HTR-8/SVneo (cell line): Measurements from ENCODE around the gene ABCC6.
A peak's percentile ranks its signal among the peaks of the same experiment; 100 is the strongest.
"Not testable (repeated sequence)": the region's sequence is repeated elsewhere in the genome, so short reads cannot be mapped to it uniquely, and the experiment has no call there.

ENCODE experiments used
- DNase-seq: peaks from one replicate; pipeline ENCODE4 v3.0.0; 2011; ENCODE audit warnings: low spot score, mixed read lengths; ENCODE audit not compliant: insufficient read length
- FAIRE-seq: peaks from 2 replicates; lab custom pipeline; 2011; peaks lifted over from hg19 to GRCh38; lab: Jason Lieb, UNC

ABCC6 gene

DNA sequence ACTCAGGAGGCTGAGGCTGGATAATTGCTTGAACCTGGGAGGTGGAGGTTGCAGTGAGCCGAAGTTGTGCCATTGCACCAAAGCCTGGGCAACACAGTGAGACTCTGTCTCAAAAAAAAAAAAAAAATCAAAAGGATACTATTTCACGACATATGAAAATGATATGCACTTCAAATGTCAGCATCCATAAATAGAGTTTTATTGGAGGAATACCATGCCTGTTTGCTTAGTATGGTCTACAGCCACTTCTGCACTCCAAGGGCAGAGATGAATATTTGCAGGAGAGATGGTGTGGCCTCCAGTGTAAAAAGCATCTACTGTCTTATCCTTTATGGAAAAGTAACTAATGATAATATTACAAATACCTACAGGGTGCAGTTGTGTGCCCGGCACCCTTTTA lies 27.2 kb downstream of the ABCC6 start:
- FAIRE-seq, result no peak
- DNase-seq, result no peak

DNA sequence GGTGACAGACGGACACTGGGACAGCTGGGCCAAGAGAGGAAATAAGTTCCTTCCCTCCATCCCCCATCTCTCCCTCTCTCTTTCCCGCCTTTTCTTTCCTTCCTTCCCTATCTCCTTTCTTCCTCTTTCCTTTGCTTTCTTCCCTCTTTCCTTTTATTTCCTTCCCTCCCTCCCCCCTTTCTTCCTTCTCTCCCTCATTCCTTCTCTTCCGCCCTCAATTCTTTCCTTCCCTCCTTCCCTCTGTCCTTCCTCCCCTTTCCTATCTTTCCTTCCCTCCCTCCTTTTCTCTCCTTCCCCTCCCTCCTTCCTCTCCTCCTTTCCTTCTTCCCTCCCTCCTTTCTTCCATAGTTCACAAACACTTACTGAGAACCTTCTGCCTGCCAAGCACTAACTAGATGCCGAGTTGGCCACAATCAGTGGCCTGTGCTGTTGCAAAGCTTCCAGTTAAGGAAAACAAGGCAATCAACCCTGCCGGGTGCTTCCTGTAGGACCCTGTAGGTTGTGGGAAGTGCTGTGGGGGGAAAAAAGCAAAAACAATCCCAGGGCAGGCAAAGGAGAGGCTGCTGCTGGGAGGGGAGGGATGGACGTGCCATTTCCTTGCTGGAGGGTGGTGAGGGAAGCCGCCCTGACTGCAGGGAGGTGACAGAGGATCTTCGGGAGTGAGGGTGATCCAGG lies 31.7 kb downstream of the ABCC6 start:
- FAIRE-seq, result no peak
- no peak for DNase-seq

DNA sequence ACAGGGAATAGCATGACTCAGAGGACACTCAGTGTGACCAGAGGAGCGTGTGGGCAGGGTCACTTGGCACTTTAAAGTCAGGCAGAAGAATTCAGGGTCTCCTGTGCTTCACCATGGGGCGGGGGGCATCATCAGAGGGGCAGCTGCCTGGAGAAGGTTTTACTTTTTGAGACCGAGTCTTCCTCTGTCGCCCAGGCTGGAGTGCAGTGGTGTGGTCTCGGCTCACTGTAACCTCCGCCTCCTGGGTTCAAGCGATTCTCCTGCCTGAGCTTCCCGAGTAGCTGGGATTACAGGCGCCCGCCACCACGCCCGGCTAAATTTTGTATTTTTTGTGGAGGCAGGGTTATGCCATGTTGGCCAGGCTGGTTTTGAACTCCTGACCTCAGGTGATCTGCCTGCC lies 32.3 kb downstream of the ABCC6 start:
- not testable (repeated sequence) for FAIRE-seq, DNase-seq

DNA sequence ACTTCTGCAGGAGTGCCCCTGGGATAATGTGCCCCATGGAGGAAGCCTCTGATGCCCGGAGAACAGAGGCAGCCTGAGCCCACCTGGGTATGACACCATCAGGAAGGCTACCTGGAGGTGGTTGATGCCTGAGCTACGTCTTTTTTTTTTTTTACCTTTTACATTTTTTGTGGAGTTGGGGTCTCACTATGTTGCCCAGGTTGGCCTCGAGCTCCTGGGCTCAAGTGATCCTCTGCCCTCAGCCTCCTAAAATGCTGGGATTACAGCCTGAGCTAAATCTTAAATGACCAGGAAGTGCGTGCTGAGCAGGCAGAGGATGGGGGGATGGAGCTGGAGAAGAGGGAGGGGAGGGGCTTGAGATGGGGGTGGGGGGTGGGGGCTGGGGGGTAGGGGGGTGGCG lies 32.7 kb downstream of the ABCC6 start:
- DNase-seq (no peak), FAIRE-seq (no peak)

DNA sequence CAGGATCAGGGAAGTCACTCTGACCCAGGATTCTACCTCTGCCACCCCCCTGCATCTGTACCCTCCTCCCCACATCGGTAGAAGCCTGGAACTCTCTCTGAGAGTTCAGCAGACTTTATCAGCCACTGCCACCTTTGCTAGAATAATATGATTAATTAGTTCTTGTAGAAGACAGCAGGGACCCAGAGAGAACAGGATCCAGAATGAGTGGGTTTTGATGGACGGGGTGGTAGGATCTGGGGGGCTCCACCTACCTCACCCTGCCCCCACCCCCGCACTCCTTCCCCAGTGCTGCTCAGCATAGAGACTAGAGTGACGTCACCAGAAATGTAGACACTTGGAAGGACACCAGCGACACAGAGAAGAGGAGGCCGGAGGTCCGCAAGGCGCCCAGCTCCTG lies 33.5 kb downstream of the ABCC6 start:
- FAIRE-seq, result no peak
- no peak for DNase-seq

DNA sequence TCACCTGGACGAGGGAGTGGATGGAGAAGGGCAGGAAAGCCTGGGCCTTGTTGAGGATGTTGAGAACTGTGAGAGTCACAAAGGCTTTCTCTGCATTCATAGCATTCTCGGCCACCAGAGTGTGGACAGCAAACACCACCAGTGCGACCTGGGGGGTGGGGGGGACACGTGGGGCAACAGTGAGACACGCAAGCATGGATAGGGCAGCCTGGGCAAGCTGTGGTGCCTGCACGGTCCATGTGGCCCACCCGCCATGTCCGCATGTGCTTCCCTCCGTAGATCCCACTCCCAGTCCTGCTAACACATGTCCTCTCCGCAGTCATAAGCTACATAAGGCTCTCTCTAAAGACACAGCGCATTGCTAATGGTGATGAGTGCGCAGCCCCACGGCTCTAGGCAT lies 34.5 kb downstream of the ABCC6 start:
- DNase-seq, result no peak
- no peak for FAIRE-seq

DNA sequence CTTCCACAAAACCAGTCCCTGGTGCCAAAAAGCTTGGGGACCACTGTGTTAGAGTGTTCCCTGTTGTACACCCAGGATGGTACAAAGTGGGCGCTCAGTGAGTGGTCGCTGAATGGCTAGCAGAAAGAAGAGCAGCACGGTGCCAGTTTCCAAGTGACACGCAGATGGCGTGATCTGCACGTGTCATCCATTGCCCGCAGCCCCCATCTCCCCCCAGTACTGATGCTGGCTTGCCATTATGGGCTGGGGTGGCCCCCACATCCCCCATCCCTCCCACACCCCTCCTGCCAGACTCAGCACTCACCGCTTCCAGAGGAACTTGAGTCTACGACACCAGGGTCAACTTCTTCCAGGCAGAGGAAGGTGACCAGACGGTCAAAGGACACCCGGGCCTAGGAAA lies 36.5 kb downstream of the ABCC6 start:
- FAIRE-seq, result no peak
- no peak for DNase-seq

DNA sequence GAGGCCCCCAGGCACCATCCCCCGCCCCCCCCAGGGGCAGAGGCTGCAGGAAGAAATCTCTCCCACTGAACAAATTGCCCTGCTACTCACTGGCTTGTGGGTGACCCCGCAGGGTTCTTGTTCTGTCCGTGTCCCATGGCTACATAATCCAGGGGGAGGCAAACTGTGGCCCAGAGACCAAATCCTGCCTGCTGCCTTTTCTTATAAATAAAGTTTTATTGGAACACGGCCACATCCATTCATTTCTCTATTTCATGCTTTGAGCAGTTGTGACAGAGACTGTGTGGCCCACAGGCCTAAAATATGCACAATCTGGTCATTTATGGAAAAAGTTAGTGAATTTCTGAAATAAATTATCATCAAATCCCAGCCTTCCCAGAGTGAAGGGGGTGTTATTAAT lies 38.2 kb downstream of the ABCC6 start:
- DNase-seq, result no peak
- FAIRE-seq, result no peak

DNA sequence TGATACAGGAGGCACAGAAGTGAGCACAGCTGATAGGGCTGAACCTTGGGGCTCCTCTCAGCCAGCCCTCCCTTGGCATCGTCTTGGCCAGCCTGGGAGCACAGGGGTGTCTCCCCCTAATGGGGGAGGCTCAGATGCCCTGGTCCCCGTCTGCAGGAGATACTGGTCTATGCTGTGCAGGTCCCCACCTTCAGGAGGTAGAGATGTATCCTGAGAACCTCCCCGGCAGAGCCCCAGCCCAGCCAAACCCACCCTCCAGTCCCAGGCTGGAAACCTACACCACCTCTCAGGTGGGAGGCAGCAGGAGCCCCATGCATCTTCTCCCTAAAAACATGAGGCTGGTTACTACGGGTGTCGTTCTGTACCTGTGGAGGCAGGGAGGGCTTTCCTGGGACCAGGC lies 38.7 kb downstream of the ABCC6 start:
- no peak for FAIRE-seq
- no peak for DNase-seq

DNA sequence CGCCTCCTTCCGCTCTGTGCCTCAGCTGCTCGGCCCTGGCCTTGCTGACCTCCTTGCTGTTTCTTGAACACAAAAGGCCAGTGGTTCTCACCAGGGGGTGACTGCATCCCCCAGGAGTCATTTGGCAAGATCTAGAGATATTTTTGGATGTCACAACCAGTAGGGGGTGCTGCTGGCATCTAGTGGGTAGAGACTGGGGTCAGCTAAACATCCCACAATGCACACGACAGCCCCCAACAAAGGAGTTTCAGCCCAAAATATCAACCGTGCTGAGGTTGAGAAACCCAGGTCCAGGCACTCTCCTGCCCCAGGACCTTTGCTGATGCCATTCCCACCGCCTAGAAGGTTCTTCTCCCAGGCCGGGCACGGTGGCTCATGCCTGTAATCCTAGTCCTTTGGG lies 39.7 kb downstream of the ABCC6 start:
- no peak for FAIRE-seq
- no peak for DNase-seq

DNA sequence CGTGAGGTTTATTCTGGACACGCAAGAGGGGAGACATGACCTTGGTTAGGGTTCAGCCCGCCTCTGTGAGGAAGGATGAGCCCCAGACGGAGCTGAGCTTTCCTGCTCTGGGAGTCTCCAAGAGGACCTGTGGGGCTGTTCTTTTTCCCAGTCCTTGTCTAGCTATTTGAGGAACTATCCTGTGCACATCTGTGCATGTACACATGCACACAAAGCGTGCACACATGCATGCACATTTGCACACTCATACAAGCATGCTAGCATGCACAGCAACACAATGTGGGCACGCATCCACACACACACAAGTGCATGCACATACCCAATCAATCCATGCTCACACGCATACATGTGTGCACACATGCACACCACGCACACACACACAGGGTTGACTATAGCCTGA lies 40.4 kb downstream of the ABCC6 start:
- peak; percentile 52 for FAIRE-seq
- DNase-seq, result no peak

DNA sequence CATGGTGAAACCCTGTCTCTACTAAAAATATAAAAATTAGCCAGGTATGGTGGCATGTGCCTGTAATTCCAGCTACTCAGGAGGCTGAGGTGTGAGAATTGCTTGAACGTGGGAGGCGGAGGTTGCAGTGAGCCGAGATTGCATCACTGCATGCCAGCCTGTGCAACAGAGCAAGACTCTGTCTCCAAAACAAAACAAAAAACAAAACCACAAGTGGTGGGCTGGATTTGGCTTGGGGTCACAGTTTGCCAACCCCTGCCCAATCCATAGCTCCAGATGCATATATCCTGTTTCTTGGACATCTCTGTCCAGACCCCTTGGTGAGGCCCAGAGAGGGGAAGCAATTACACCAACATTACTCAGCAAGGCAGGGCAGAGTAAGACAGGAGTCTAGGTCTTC lies 41.5 kb downstream of the ABCC6 start:
- FAIRE-seq, DNase-seq: not testable (repeated sequence)

DNA sequence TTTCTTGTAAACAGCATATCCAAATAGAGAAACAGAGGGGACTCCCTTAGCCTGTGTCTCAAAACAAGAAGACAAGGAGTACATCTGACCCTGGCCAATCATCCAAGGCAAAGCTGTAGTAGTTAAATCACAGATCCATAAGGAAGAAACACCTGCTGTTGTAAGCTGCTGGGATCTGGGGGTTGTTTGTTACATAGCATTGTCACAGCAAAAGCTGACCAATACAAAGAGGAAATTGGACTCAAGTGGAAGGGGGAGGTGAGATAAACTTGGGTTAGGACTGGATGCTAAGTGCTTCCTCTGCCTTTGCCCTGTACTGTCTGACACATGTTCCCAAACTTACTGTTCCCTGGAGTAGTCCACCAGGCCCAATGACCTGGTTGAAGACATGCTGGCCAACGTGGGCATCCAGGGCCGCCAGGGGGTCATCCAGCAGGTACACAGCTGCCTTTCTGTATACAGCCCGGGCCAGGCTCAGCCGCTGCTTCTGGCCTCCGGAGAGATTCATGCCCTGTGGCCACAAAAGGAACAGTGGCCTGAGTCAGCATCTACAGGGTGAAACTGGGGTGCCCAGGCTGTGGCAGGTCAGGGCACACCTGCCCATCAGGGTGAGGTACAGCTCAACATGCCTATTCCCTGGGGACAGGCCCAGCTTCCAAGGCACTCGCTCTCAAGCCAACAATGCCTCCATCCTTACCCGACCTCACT lies 44.7 kb downstream of the ABCC6 start:
- DNase-seq (no peak), FAIRE-seq (no peak)

DNA sequence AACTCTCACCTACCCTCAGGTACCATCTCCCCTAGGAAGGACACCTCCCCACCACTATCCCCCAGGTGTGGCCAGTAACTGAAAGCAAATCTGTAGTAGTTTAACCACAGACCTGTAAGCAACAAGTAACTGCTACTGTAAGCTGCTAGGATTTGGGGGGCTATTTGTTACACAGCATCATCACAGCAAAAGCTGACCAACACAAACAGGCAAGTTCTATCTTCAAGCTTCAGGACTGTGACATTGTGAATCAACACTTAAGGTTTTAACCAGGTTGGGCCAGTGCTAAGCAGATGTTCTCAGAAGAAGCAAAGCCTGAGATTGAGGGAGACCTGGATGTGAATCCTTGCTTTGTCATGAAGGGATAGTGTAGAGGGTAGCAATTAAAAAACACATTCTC lies 47.0 kb downstream of the ABCC6 start:
- DNase-seq, result no peak
- FAIRE-seq, result no peak

DNA sequence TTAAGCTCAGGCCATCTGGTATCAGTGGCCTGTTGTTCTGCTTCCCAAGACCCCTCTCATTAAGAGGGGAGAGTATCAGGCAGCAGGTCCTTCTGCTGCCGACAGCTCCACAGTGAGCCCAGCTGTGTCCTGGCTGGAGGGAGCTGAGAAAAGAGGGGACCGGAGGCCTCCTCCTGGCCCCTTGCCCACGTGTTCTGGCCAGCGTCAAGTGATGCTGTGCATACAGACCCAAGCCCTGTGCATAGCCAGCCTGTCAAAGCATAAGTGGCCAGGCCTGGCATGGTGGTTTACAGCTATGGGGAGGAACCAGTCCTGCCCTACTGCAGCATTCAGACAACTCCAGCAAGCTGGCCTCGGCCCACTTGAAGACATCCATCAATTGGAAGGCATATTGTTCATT lies 48.0 kb downstream of the ABCC6 start:
- DNase-seq, result no peak
- no peak for FAIRE-seq

DNA sequence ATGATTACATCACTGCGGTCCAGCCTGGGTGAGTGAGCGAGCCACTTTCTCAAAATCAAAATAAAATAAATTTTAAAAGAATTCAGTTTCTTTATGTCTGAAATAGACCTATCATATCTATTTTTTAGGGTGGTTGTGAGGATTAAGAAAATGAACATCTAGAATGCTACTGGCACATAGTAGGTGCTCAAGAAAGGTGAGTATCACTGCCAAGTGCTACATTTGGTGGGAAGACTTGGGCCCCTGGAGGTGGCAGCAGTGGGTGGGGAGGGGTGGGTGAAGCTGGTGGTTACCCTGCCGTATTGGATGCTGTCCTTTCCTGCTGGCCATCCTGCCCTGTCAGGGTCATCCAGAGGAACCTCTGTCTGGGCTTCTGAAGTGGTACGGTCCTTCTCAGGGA lies 50.3 kb downstream of the ABCC6 start:
- DNase-seq (no peak), FAIRE-seq (no peak)

DNA sequence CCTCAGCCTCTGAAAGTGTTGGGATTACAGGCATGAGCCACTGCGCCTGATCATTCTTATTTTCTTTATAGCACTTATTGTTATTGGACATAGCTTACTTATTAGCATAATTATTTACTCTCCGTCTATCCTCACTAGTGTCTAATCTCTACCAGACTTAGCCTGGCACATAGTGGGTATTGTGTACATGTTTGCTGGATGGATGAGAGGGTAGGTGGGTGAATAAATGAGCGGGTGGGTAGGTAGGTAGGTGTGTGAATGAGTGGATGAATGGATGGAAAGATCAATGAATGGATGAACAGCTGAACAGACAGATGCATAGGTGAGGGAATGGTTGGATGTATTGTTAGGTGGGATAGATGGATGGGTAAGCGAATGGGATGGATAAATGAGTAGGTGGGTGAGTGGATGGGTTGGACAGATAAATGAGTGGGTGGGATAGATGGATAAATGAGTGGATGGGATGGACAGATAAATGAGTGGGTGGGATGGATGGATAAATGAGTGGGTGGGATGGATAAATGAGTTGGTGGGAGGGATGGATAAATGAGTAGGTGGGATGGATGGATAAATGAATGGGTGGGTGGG lies 51.9 kb downstream of the ABCC6 start:
- DNase-seq (no peak), FAIRE-seq (no peak)

DNA sequence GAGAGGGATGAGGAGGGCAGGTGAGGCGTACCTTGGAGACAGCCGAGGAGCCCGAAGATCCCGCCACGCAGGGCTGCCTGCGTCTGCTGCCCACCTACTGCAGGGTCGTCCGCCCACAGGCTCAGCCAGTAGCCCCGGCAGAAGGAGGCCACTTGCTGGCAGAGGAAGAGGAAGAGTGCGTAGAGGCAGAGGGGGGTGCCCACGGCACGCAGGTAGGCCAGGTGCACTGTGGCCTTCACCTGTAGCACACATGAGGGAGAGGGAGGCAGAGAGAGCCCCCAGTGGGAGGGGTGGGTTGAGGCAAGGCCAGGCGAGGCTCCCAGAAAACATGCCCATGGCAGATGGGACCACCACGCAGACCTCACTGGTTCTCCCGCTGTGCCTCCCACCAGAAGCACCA lies 53.7 kb downstream of the ABCC6 start:
- no peak for DNase-seq
- no peak for FAIRE-seq

DNA sequence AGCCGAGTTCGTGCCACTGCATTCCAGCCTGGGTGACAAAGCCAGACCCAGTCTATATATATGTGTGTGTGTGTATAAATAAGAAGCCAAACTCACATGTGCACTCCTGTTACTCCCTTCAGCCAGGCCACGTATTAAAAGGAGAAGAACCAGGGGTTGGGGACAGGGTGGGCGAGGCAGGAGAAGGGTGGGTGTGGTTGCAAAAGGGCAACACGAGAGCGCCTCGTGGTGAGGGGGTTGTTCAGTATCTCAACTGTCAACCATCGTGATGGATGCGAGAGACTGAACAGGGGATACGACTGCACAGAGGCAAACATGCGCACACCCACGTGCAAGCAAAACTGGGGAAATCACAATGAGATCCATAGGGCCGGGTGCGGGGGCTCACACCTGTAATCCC lies 54.9 kb downstream of the ABCC6 start:
- DNase-seq, result no peak
- no peak for FAIRE-seq

DNA sequence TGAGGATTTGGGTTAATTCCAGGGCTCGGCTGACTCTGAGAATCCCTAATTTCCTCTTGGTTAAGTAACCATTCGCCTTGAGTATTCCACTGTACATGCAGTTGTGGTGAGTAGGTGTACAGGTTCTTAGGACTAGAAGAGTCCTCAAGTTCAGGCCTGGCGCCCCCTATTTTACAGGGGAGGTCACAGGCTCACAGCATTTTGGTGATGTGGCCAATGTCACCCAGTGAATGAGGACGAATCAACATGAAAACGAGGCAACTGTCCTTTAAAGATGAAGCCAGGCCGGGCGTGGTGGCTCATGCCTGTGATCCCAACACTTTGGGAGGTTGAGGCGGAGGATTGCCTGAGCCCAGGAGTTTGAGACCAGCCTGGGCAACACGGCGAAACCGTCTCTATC lies 55.4 kb downstream of the ABCC6 start:
- FAIRE-seq (no peak), DNase-seq (no peak)

DNA sequence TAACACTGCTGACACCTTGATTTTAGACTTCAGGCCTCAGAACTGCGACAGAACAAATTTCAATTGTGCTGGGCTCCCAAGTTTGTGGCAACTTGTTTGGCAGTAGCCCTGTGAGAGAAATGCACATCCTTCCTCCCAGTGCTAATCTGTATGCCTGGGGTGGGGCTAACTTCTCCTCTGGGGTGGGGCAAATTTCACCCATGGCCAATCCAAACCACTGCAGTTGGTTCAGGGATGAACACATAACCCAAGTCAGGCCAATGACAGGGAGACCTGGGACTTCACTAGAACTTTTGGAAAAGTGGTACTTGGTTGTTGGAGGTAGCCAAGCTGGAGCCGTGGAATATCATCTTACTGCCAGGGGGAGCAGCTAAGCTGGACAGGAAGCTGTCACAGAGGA lies 56.3 kb downstream of the ABCC6 start:
- no peak for FAIRE-seq
- no peak for DNase-seq

DNA sequence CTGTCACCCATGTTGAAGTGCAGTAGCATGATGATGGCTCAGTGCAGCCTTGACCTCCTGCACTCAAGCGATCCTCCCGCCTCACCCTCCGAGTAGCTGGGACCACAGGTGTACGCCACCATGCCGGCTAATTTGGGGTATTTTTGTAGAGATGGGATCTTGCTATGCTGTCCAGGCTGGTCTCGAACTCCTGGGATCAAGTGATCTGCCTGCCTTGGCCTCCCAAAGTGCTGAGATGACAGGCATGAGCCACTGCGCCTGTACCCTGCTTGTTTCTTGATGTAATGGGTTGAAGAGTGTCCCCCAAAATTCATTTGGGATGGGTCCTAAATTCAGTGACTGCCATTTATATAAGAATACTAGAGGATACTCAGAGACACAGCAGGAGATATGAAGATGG lies 57.2 kb downstream of the ABCC6 start:
- FAIRE-seq (no peak), DNase-seq (no peak)
